HepG2 (cell line): Measurements from ENCODE around the gene MB. TPM values are rescaled to one million over a fixed set of nuclear protein-coding genes. Genes with fewer than 3 reads are reported as not detected.
A peak's percentile ranks its signal among the peaks of the same experiment; 100 is the strongest.

Experiments
- GATAD1 ChIP-seq: IDR thresholded peaks from 2 replicates; pipeline ENCODE4 v1.6.1; 2016; ENCODE audit warnings: missing genetic modification reagents, missing compliant biosample characterization
- HOXA3 ChIP-seq: sonication (generic); formaldehyde crosslinking; IDR thresholded peaks from 2 replicates; pipeline ENCODE4 v1.5.0; 2020; ENCODE audit warnings: missing genetic modification reagents
- MAZ ChIP-seq, 2 experiments: sonication (generic) in 1 of 2; formaldehyde crosslinking in 1 of 2; IDR thresholded peaks; 2 replicates each; pipeline versions ENCODE4 v1.5.0 to v1.6.1; 2012 to 2020; ENCODE audit warnings: low read depth in 2 of 2, mild to moderate bottlenecking in 2 of 2, borderline replicate concordance in 1 of 2, improper control_type of control experiment in 1 of 2, low read length in 1 of 2, missing genetic modification reagents in 1 of 2, moderate library complexity in 1 of 2
- NFKB2 ChIP-seq: sonication (generic); formaldehyde crosslinking; IDR thresholded peaks from 2 replicates; pipeline ENCODE4 v1.4.0; 2020; ENCODE audit warnings: missing genetic modification reagents, borderline replicate concordance
- POLR2AphosphoS2 ChIP-seq: IDR thresholded peaks from 2 replicates; pipeline ENCODE4 v1.6.1; 2011; ENCODE audit warnings: low read depth, low read length, improper control_type of control experiment
- SETDB1 ChIP-seq: sonication (generic); formaldehyde crosslinking; IDR thresholded peaks from 2 replicates; pipeline ENCODE4 v1.5.1; 2020; ENCODE audit warnings: missing genetic modification reagents, mild to moderate bottlenecking, borderline replicate concordance
- SKI ChIP-seq: fragments of 450-650 bp; IDR thresholded peaks from one replicate; pipeline ENCODE4 v1.6.1; 2018; ENCODE audit warnings: mild to moderate bottlenecking; ENCODE audit not compliant: partially characterized antibody
- SMAD9 ChIP-seq: sonication (generic); formaldehyde crosslinking; IDR thresholded peaks from 2 replicates; pipeline ENCODE4 v1.5.1; 2020; ENCODE audit warnings: mild to moderate bottlenecking, missing genetic modification reagents
- TEAD3 ChIP-seq: optimal IDR thresholded peaks from 2 replicates; pipeline ENCODE3; 2016; ENCODE audit warnings: borderline replicate concordance
- ZBTB1 ChIP-seq: sonication (generic); formaldehyde crosslinking; IDR thresholded peaks from 2 replicates; pipeline ENCODE4 v1.4.0; 2020; ENCODE audit warnings: missing genetic modification reagents, borderline replicate concordance
- ZGPAT ChIP-seq: IDR thresholded peaks from 2 replicates; pipeline ENCODE4 v1.6.1; 2016; ENCODE audit warnings: mild to moderate bottlenecking
- ZMAT5 ChIP-seq: sonication (generic); formaldehyde crosslinking; IDR thresholded peaks from 2 replicates; pipeline ENCODE4 v1.5.0; 2020; ENCODE audit warnings: mild to moderate bottlenecking, low read depth, missing genetic modification reagents, borderline replicate concordance
- ZNF136 ChIP-seq: sonication (generic); formaldehyde crosslinking; IDR thresholded peaks from 2 replicates; pipeline ENCODE4 v1.8.1; 2022; ENCODE audit warnings: low read depth, mild to moderate bottlenecking, moderate library complexity, missing genetic modification reagents
- ZNF234 ChIP-seq: sonication (generic); formaldehyde crosslinking; conservative IDR thresholded peaks from 2 replicates; pipeline ENCODE4 v1.5.1; 2020; ENCODE audit warnings: mild to moderate bottlenecking, missing genetic modification reagents
- ZNF256 ChIP-seq: sonication (generic); formaldehyde crosslinking; conservative IDR thresholded peaks from 2 replicates; pipeline ENCODE4 v1.4.0; 2020; ENCODE audit warnings: missing genetic modification reagents
- ZNF382 ChIP-seq: sonication (generic); formaldehyde crosslinking; IDR thresholded peaks from 2 replicates; pipeline ENCODE4 v1.5.0; 2020; ENCODE audit warnings: missing genetic modification reagents, mild to moderate bottlenecking, borderline replicate concordance
- ZNF562 ChIP-seq: sonication (generic); formaldehyde crosslinking; IDR thresholded peaks from 2 replicates; pipeline ENCODE4 v1.8.0; 2022; ENCODE audit warnings: missing genetic modification reagents, borderline replicate concordance
- ZNF737 ChIP-seq: sonication (generic); formaldehyde crosslinking; IDR thresholded peaks from 2 replicates; pipeline ENCODE4 v1.5.0; 2020; ENCODE audit warnings: missing genetic modification reagents, mild to moderate bottlenecking, borderline replicate concordance
- ZNF850 ChIP-seq: sonication (generic); formaldehyde crosslinking; conservative IDR thresholded peaks from 2 replicates; pipeline ENCODE4 v1.9.0; 2021; ENCODE audit warnings: mild to moderate bottlenecking, missing genetic modification reagents
- ZSCAN31 ChIP-seq: sonication (generic); formaldehyde crosslinking; IDR thresholded peaks from 2 replicates; pipeline ENCODE4 v1.5.0; 2020; ENCODE audit warnings: low read depth, mild to moderate bottlenecking, missing genetic modification reagents
- polyA plus RNA-seq, 8 experiments: library from polyadenylated mRNA; depleted of rRNA in 3 of 8; stranded (reverse) in 7 of 8; unstranded in 1 of 8; fragments of >200 nt; fragmentation: Illumina TruSeq in 4 of 8; extraction: Trizol in 4 of 8; gene quantifications; 2 replicates each; pipeline versions ENCODE4 v1.2.1 to v1.2.3, GENCODE V29; 2011 to 2016; ENCODE audit warnings: low read depth in 4 of 8, missing spikeins in 1 of 8, mixed read lengths in 1 of 8; ENCODE audit not compliant: insufficient read depth in 1 of 8
- total RNA-seq, 5 experiments: library from RNA; depleted of rRNA; stranded (reverse); fragments of >200 nt; fragmentation: Illumina TruSeq; extraction: Trizol; gene quantifications; 2 replicates each; pipeline ENCODE4 v1.2.3, GENCODE V29; 2016; ENCODE audit warnings: low read depth in 1 of 5
- TF ChIP-seq, protein P1 (sequence below): sonication (generic); formaldehyde crosslinking; IDR thresholded peaks from 2 replicates; pipeline ENCODE4 v1.4.0; 2020; ENCODE audit warnings: mild to moderate bottlenecking, missing genetic modification reagents, borderline replicate concordance
- TF ChIP-seq, protein P2 (sequence below): IDR thresholded peaks from 2 replicates; pipeline ENCODE4 v1.6.1; 2016; ENCODE audit warnings: missing compliant biosample characterization, missing genetic modification reagents, borderline replicate concordance

Gene MB
- total and polyA plus RNA-seq, 2 of the 13 experiments (the other 11 are each of a cell fraction or from before 2014, with no cell fraction given), result 0.07 TPM; not detected in 1

- TF ChIP-seq, protein P1, sequence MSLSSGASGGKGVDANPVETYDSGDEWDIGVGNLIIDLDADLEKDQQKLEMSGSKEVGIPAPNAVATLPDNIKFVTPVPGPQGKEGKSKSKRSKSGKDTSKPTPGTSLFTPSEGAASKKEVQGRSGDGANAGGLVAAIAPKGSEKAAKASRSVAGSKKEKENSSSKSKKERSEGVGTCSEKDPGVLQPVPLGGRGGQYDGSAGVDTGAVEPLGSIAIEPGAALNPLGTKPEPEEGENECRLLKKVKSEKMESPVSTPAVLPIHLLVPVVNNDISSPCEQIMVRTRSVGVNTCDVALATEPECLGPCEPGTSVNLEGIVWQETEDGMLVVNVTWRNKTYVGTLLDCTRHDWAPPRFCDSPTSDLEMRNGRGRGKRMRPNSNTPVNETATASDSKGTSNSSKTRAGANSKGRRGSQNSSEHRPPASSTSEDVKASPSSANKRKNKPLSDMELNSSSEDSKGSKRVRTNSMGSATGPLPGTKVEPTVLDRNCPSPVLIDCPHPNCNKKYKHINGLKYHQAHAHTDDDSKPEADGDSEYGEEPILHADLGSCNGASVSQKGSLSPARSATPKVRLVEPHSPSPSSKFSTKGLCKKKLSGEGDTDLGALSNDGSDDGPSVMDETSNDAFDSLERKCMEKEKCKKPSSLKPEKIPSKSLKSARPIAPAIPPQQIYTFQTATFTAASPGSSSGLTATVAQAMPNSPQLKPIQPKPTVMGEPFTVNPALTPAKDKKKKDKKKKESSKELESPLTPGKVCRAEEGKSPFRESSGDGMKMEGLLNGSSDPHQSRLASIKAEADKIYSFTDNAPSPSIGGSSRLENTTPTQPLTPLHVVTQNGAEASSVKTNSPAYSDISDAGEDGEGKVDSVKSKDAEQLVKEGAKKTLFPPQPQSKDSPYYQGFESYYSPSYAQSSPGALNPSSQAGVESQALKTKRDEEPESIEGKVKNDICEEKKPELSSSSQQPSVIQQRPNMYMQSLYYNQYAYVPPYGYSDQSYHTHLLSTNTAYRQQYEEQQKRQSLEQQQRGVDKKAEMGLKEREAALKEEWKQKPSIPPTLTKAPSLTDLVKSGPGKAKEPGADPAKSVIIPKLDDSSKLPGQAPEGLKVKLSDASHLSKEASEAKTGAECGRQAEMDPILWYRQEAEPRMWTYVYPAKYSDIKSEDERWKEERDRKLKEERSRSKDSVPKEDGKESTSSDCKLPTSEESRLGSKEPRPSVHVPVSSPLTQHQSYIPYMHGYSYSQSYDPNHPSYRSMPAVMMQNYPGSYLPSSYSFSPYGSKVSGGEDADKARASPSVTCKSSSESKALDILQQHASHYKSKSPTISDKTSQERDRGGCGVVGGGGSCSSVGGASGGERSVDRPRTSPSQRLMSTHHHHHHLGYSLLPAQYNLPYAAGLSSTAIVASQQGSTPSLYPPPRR, result no peak
- TF ChIP-seq ZNF737, result no peak
- no peak for TF ChIP-seq ZNF850 (CRISPR knock-in tag)
- no peak for TF ChIP-seq GATAD1
- TF ChIP-seq HOXA3 (CRISPR knock-in tag), result peak; percentile 49
- TF ChIP-seq TEAD3 (CRISPR knock-in tag), result peak; percentile 62
- TF ChIP-seq ZBTB1 (CRISPR knock-in tag), result no peak
- TF ChIP-seq ZNF256 (CRISPR knock-in tag), result no peak
- TF ChIP-seq SKI, result no peak
- no peak for TF ChIP-seq ZNF382 (CRISPR knock-in tag)
- no peak for TF ChIP-seq ZNF136
- TF ChIP-seq NFKB2, result no peak
- TF ChIP-seq, protein P2, sequence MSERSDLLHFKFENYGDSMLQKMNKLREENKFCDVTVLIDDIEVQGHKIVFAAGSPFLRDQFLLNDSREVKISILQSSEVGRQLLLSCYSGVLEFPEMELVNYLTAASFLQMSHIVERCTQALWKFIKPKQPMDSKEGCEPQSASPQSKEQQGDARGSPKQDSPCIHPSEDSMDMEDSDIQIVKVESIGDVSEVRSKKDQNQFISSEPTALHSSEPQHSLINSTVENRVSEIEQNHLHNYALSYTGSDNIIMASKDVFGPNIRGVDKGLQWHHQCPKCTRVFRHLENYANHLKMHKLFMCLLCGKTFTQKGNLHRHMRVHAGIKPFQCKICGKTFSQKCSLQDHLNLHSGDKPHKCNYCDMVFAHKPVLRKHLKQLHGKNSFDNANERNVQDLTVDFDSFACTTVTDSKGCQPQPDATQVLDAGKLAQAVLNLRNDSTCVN, result no peak
- no peak for TF ChIP-seq POLR2AphosphoS2
- TF ChIP-seq ZNF234, result no peak
- no peak for TF ChIP-seq ZSCAN31 (CRISPR knock-in tag)
- TF ChIP-seq MAZ (IDR thresholded peaks at IDR 0.05; ENCODE audit: borderline replicate concordance, low read depth, low read length), result no peak
- no peak for TF ChIP-seq MAZ (CRISPR knock-in tag; IDR thresholded peaks at IDR 0.05; ENCODE audit: low read depth)
- TF ChIP-seq ZNF562, result no peak
- TF ChIP-seq ZMAT5, result no peak
- TF ChIP-seq SETDB1 (CRISPR knock-in tag), result no peak
- TF ChIP-seq ZGPAT (CRISPR knock-in tag), result peak; percentile 58
- TF ChIP-seq SMAD9 (CRISPR knock-in tag), result no peak
These were observed 25.2 kb upstream of the MB start (continued) for GRCh38 chr22:35642305-35642741.
